MM.1S (cell line): Measurements from ENCODE around the gene SDHA.

ENCODE experiments used
- DNase-seq: peaks from one replicate; pipeline ENCODE4 v3.0.0-alpha.2; 2015
- H2AFZ ChIP-seq: fragments of 300-600 bp; sonication (generic); 2 replicates; pipeline ENCODE4 v1.6.0; 2016; ENCODE audit warnings: antibody characterized with exemption, low read length
- H3F3A ChIP-seq: fragments of 300-600 bp; sonication (generic); 2 replicates; pipeline ENCODE4 v1.6.1; 2016; ENCODE audit warnings: mild to moderate bottlenecking, antibody characterized with exemption, low read length, moderate library complexity, mixed read lengths; ENCODE audit not compliant: insufficient read depth
- H3K27ac ChIP-seq: fragments of 300-600 bp; sonication (generic); 2 replicates; pipeline ENCODE4 v1.5.1; 2016; ENCODE audit warnings: mild to moderate bottlenecking, low read length
- H3K27me3 ChIP-seq: fragments of 300-600 bp; sonication (generic); replicated peaks from 2 replicates; pipeline ENCODE4 v1.6.0; 2016; ENCODE audit warnings: low read length; ENCODE audit not compliant: insufficient read depth
- H3K36me3 ChIP-seq: fragments of 300-600 bp; sonication (generic); replicated peaks from 2 replicates; pipeline ENCODE4 v1.6.1; 2016; ENCODE audit warnings: mild to moderate bottlenecking, low read length, mixed read lengths; ENCODE audit not compliant: insufficient read depth
- H3K4me1 ChIP-seq: fragments of 300-600 bp; sonication (generic); 2 replicates; pipeline ENCODE4 v1.6.1; 2016; ENCODE audit warnings: low read length, mixed read lengths
- H3K4me2 ChIP-seq: fragments of 300-600 bp; sonication (generic); 2 replicates; pipeline ENCODE4 v1.6.0; 2016; ENCODE audit warnings: low read depth, low read length
- H3K4me3 ChIP-seq: fragments of 300-600 bp; sonication (generic); 2 replicates; pipeline ENCODE4 v1.5.1; 2016; ENCODE audit warnings: low read length, mixed read lengths
- H3K79me2 ChIP-seq: fragments of 300-600 bp; sonication (generic); 2 replicates; pipeline ENCODE4 v1.6.1; 2016; ENCODE audit warnings: mixed run types, low read length, mixed read lengths
- H3K9ac ChIP-seq: fragments of 300-600 bp; sonication (generic); 2 replicates; pipeline ENCODE4 v1.6.1; 2016; ENCODE audit warnings: low read length, mixed read lengths
- H3K9me2 ChIP-seq: fragments of 300-600 bp; sonication (generic); replicated peaks from 2 replicates; pipeline ENCODE4 v1.6.1; 2016; ENCODE audit warnings: mild to moderate bottlenecking, low read length, mixed read lengths; ENCODE audit not compliant: insufficient read depth
- H3K9me3 ChIP-seq: fragments of 300-600 bp; sonication (generic); replicated peaks from 2 replicates; pipeline ENCODE4 v1.6.1; 2016; ENCODE audit warnings: mild to moderate bottlenecking, low read length, mixed read lengths; ENCODE audit not compliant: insufficient read depth
- H4K20me1 ChIP-seq: fragments of 300-600 bp; sonication (generic); 2 replicates; pipeline ENCODE4 v1.6.1; 2016; ENCODE audit warnings: mild to moderate bottlenecking, low read length, moderate library complexity, mixed read lengths; ENCODE audit not compliant: insufficient read depth
- CTCF ChIP-seq: fragments of 300-600 bp; sonication (generic); IDR thresholded peaks from 2 replicates; pipeline ENCODE4 v1.5.1; 2016; ENCODE audit warnings: antibody characterized with exemption, low read length, mixed read lengths
- EZH2 ChIP-seq: fragments of 300-600 bp; sonication (generic); optimal IDR thresholded peaks from 2 replicates; pipeline ENCODE3; 2017; ENCODE audit warnings: low read depth, mild to moderate bottlenecking, antibody characterized with exemption, low read length, mixed read lengths
- EZH2phosphoT487 ChIP-seq: fragments of 300-600 bp; sonication (generic); IDR thresholded peaks from 2 replicates; pipeline ENCODE4 v1.6.1; 2018; ENCODE audit warnings: antibody characterized with exemption, low read length

The SDHA gene

GRCh38 chr5:194102-194501, 24.0 kb upstream of the SDHA start:
- Histone ChIP-seq H4K20me1 (no peaks in the 10 kb centered on the region), H3K4me2 (no peak overlapping the region), H2AFZ (no peak overlapping the region), H3K9me3 (no peaks in the 10 kb centered on the region), H3K4me1 (peaks cover 32% of the 10 kb centered on the region), H3K27ac (no peak overlapping the region), H3F3A (peaks cover 19% of the 10 kb centered on the region), H3K79me2 (peaks cover 39% of the 10 kb centered on the region), H3K36me3 (no peaks in the 10 kb centered on the region; the same call in 1 of the 2 replicates), H3K9ac (no peak overlapping the region), H3K4me3 (no peak overlapping the region), H3K9me2 (no peaks in the 10 kb centered on the region), H3K27me3 (no peaks in the 10 kb centered on the region)
- DNase-seq: peak; percentile 5
- TF ChIP-seq EZH2phosphoT487 (no peak), EZH2 (no peak), CTCF (no peak)

GRCh38 chr5:194603-195209, 23.4 kb upstream of the SDHA start:
- no peak overlapping the region for H2AFZ ChIP-seq
- no peaks in the 10 kb centered on the region for H3K27me3 ChIP-seq
- H3K36me3 ChIP-seq: no peaks in the 10 kb centered on the region; the same call in 1 of the 2 replicates
- H3K9ac ChIP-seq: no peak overlapping the region
- no peak overlapping the region for H3K27ac ChIP-seq
- no peak overlapping the region for H3K4me2 ChIP-seq
- no peaks in the 10 kb centered on the region for H3K9me2 ChIP-seq
- peaks cover 26% of the 10 kb centered on the region for H3K4me1 ChIP-seq
- H3K79me2 ChIP-seq: peaks cover 33% of the 10 kb centered on the region
- no peak overlapping the region for H3K4me3 ChIP-seq
- peaks cover 15% of the 10 kb centered on the region for H3F3A ChIP-seq
- TF ChIP-seq EZH2: no peak
- no peak for TF ChIP-seq EZH2phosphoT487
- TF ChIP-seq CTCF: no peak
- peak; percentile 3 for DNase-seq
- no peaks in the 10 kb centered on the region for H3K9me3 ChIP-seq
- H4K20me1 ChIP-seq: no peaks in the 10 kb centered on the region

GRCh38 chr5:195401-196160, 22.5 kb upstream of the SDHA start:
- H3K4me2 ChIP-seq: no peak overlapping the region
- no peaks in the 10 kb centered on the region; the same call in 1 of the 2 replicates for H3K36me3 ChIP-seq
- peaks cover 18% of the 10 kb centered on the region for H3K4me1 ChIP-seq
- H3K9ac ChIP-seq: no peak overlapping the region
- no peak for DNase-seq
- H3K27ac ChIP-seq: no peak overlapping the region
- no peaks in the 10 kb centered on the region for H3K27me3 ChIP-seq
- H3K9me3 ChIP-seq: no peaks in the 10 kb centered on the region
- no peak overlapping the region for H2AFZ ChIP-seq
- H3F3A ChIP-seq: peaks cover 6% of the 10 kb centered on the region
- H3K4me3 ChIP-seq: no peak overlapping the region
- no peaks in the 10 kb centered on the region for H4K20me1 ChIP-seq
- H3K9me2 ChIP-seq: no peaks in the 10 kb centered on the region
- peaks cover 30% of the 10 kb centered on the region for H3K79me2 ChIP-seq
- no peak for TF ChIP-seq EZH2phosphoT487
- TF ChIP-seq EZH2: no peak
- no peak for TF ChIP-seq CTCF
